ENCODE data around the gene HECTD2. TPM values are rescaled to one million over a fixed set of nuclear protein-coding genes. Genes with fewer than 3 reads are reported as not detected.

Gene HECTD2
- total and polyA plus RNA-seq, 2 of the 8 experiments (the other 6 are each of a cell fraction or from before 2014, with no cell fraction given), result 5.7 to 11.9 TPM

DNA sequence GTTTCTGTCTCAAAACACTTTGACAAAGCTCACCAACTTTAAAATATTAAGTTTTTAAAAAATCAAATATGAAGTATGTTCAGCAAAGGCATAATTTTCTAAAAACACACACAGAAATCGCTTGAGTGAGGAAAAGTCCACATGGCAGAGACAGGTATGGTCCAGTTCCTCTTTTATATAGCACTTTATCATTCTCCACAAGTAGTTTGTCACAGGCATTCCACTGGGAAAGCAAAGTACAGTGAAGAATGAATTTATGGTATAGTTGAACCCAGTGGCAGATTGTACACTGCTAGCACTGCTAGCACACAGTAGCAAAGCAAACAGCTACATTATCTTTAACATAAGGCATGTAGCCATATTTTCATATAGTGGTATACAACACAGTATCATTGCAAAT lies 102.3 kb downstream of the HECTD2 start:
- Histone ChIP-seq H3K4ac (replicated peaks; ENCODE audit: insufficient read length, low read depth, low read length) (no peak overlapping the region), H3K79me2 (ENCODE audit: control insufficient read depth in 1 of 2, insufficient read depth in 2 of 2, low read length in 2 of 2) (no peaks in the 10 kb centered on the region), H4K8ac (ENCODE audit: extremely low read depth, insufficient read depth, low read length) (no peak overlapping the region), H3K23ac (ENCODE audit: insufficient read length) (no peak overlapping the region), H2BK120ac (replicated peaks; ENCODE audit: low read depth, low read length) (no peak overlapping the region), H3K9me3 (ENCODE audit: insufficient read depth in 2 of 2, low read depth in 1 of 2, low read length in 1 of 2) (no peaks in the 10 kb centered on the region), H2AFZ (ENCODE audit: low read length) (no peak overlapping the region), H3K27ac (ENCODE audit: low read depth, low read length) (no peak overlapping the region), H3K56ac (replicated peaks; ENCODE audit: insufficient read length, low read depth, low read length) (no peak overlapping the region), H4K91ac (replicated peaks; ENCODE audit: insufficient read length, low read length) (no peak overlapping the region), H2BK20ac (ENCODE audit: low read length) (no peak overlapping the region), H3K18ac (ENCODE audit: extremely low read depth, low read length) (no peak overlapping the region), H2BK15ac (ENCODE audit: low read length) (no peak overlapping the region), H2BK5ac (ENCODE audit: low read depth, low read length) (no peak overlapping the region), H4K20me1 (replicated peaks in 1 of 2; ENCODE audit: control insufficient read depth in 1 of 2, insufficient read depth in 2 of 2, low read length in 2 of 2) (no peaks in the 10 kb centered on the region), H3K9ac (replicated peaks in 1 of 4; ENCODE audit: extremely low read depth in 1 of 4, low read depth in 3 of 4, low read length in 3 of 4) (no peak overlapping the region), H2AK5ac (ENCODE audit: low read depth, low read length) (no peak overlapping the region), H3K4me3 (ENCODE audit: extremely low read depth in 1 of 4, insufficient read depth in 2 of 4, low read depth in 3 of 4, low read length in 4 of 4) (no peak overlapping the region), H3K27me3 (replicated peaks in 1 of 4; ENCODE audit: control insufficient read depth in 3 of 4, extremely low read depth in 1 of 4, insufficient read depth in 3 of 4, low read length in 3 of 4) (no peaks in the 10 kb centered on the region), H3K14ac (ENCODE audit: insufficient read length) (no peak overlapping the region), H3K79me1 (ENCODE audit: low read depth, low read length) (no peaks in the 10 kb centered on the region), H4K5ac (ENCODE audit: insufficient read length, low read depth, low read length) (no peak overlapping the region), H3K4me2 (ENCODE audit: insufficient read depth in 1 of 2, low read depth in 2 of 2, low read length in 2 of 2) (no peak overlapping the region), H2BK12ac (ENCODE audit: low read depth, low read length) (no peak overlapping the region), H3K36me3 (ENCODE audit: control insufficient read depth in 2 of 4, insufficient read depth in 4 of 4, low read length in 3 of 4) (no peaks in the 10 kb centered on the region), H3K23me2 (ENCODE audit: low read depth, low read length) (no peaks in the 10 kb centered on the region), H3K4me1 (replicated peaks in 1 of 4; ENCODE audit: control insufficient read depth in 3 of 4, insufficient read depth in 4 of 4, low read length in 3 of 4) (no peaks in the 10 kb centered on the region)
- DNase-seq (ENCODE audit: low read depth in 1 of 2, low spot score in 2 of 2) (no peak), FAIRE-seq (no peak)
- POLR2A ChIA-PET (ENCODE audit: partially characterized antibody), result interaction anchor here (1.0 kb wide), 1 partner anchor 15 kb away, joined by 3 read pairs; no protein-coding TSS in a partner anchor
- WGBS, 2 experiments (ENCODE audit: extremely low coverage in 1 of 2, insufficient coverage in 1 of 2, insufficient read length in 1 of 2, insufficient replicate concordance in 2 of 2, low coverage in 1 of 2, low lambda C conversion rate in 2 of 2, missing lambda C conversion rate in 1 of 2), result 78% methylated on average over 1 of the region's 1 CpG; no CpG with 5 or more reads in 1 of the 2 experiments
- CTCF ChIA-PET (ENCODE audit: partially characterized antibody), result interaction anchor here (1.0 kb wide), 1 partner anchor 14 kb away, joined by 3 read pairs; no protein-coding TSS in a partner anchor
- TF ChIP-seq ZNF274 (IDR thresholded peaks at IDR 0.05; ENCODE audit: borderline replicate concordance, extremely low read depth, low read length), result no peak
- no peak for TF ChIP-seq SIRT6 (IDR thresholded peaks at IDR 0.05; ENCODE audit: low read length)
- no peak for TF ChIP-seq BACH1 (IDR thresholded peaks at IDR 0.05; ENCODE audit: low read length)
- TF ChIP-seq SP2 (IDR thresholded peaks at IDR 0.05; ENCODE audit: low read length), result no peak
- TF ChIP-seq BRCA1 (IDR thresholded peaks at IDR 0.05; ENCODE audit: low read depth, low read length), result no peak
- no peak for TF ChIP-seq NANOG (IDR thresholded peaks at IDR 0.05; ENCODE audit: insufficient read depth, low read depth, low read length, poor library complexity, severe bottlenecking)
- no peak for TF ChIP-seq TBP (IDR thresholded peaks at IDR 0.05; ENCODE audit: low read depth, low read length)
- no peak for TF ChIP-seq SAP30 (IDR thresholded peaks at IDR 0.05; ENCODE audit: insufficient read depth, insufficient replicate concordance, low read length)
- TF ChIP-seq, protein P1, sequence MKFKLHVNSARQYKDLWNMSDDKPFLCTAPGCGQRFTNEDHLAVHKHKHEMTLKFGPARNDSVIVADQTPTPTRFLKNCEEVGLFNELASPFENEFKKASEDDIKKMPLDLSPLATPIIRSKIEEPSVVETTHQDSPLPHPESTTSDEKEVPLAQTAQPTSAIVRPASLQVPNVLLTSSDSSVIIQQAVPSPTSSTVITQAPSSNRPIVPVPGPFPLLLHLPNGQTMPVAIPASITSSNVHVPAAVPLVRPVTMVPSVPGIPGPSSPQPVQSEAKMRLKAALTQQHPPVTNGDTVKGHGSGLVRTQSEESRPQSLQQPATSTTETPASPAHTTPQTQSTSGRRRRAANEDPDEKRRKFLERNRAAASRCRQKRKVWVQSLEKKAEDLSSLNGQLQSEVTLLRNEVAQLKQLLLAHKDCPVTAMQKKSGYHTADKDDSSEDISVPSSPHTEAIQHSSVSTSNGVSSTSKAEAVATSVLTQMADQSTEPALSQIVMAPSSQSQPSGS (IDR thresholded peaks at IDR 0.05; ENCODE audit: low read length), result no peak
- TF ChIP-seq CTCF (IDR thresholded peaks at IDR 0.05; ENCODE audit: control extremely low read depth in 1 of 3, insufficient read depth in 1 of 3, low read depth in 1 of 3, low read length in 3 of 3), result no peak

All from H1 (cell line).